Smooth muscle cell (in vitro differentiated cells): Measurements from ENCODE around the gene CMKLR1. TPM values are rescaled to one million over a fixed set of nuclear protein-coding genes. Genes with fewer than 3 reads are reported as not detected.

ENCODE experiments used
- DNase-seq: peaks from one replicate; lab custom pipeline; 2025; ENCODE audit not compliant: unreplicated experiment; lab: John Stamatoyannopoulos, UW
- H2AFZ ChIP-seq: fragments of 200-600 bp; sonication (generic); 2 replicates; pipeline ENCODE4 v1.6.0; 2016; ENCODE audit warnings: antibody characterized with exemption, low read depth, mild to moderate bottlenecking
- H3F3A ChIP-seq: fragments of 200-600 bp; sonication (generic); 2 replicates; pipeline ENCODE4 v1.6.0; 2017; ENCODE audit warnings: antibody characterized with exemption, low read depth
- H3K27ac ChIP-seq: fragments of 200-600 bp; sonication (generic); 2 replicates; pipeline ENCODE4 v1.5.1; 2016; ENCODE audit warnings: low read depth, mild to moderate bottlenecking
- H3K27me3 ChIP-seq: fragments of 200-600 bp; sonication (generic); 2 replicates; pipeline ENCODE4 v1.6.1; 2016; ENCODE audit warnings: low read depth, mild to moderate bottlenecking
- H3K36me3 ChIP-seq: fragments of 200-600 bp; sonication (generic); 2 replicates; pipeline ENCODE4 v1.5.1; 2016; ENCODE audit warnings: low read depth
- H3K4me1 ChIP-seq: fragments of 200-600 bp; sonication (generic); 2 replicates; pipeline ENCODE4 v1.5.1; 2016; ENCODE audit warnings: low read depth
- H3K4me2 ChIP-seq: fragments of 200-600 bp; sonication (generic); 2 replicates; pipeline ENCODE4 v1.6.0; 2016; ENCODE audit warnings: mild to moderate bottlenecking
- H3K4me3 ChIP-seq: fragments of 200-600 bp; sonication (generic); 2 replicates; pipeline ENCODE4 v1.5.1; 2016; ENCODE audit warnings: mild to moderate bottlenecking
- H3K79me2 ChIP-seq: fragments of 200-600 bp; sonication (generic); 2 replicates; pipeline ENCODE4 v1.6.0; 2016; ENCODE audit warnings: low read depth, mild to moderate bottlenecking
- H3K9ac ChIP-seq: fragments of 200-600 bp; sonication (generic); 2 replicates; pipeline ENCODE4 v1.6.0; 2016; ENCODE audit warnings: low read depth
- H3K9me3 ChIP-seq: fragments of 200-600 bp; sonication (generic); replicated peaks from 2 replicates; pipeline ENCODE4 v1.5.1; 2016; ENCODE audit warnings: low read depth
- H4K20me1 ChIP-seq: fragments of 200-600 bp; sonication (generic); 2 replicates; pipeline ENCODE4 v1.6.0; 2016; ENCODE audit warnings: low read depth
- CTCF ChIP-seq: fragments of 200-600 bp; sonication (generic); IDR thresholded peaks from 2 replicates; pipeline ENCODE4 v1.5.1; 2017; ENCODE audit warnings: borderline replicate concordance, mild to moderate bottlenecking, antibody characterized with exemption; ENCODE audit not compliant: insufficient read depth, poor library complexity, severe bottlenecking
- WGBS: methylation state at CpG from one replicate; pipeline ENCODE4 v1.1.7; 2016; ENCODE audit warnings: low lambda C conversion rate; 5-methylcytosine and 5-hydroxymethylcytosine counted together
- polyA plus RNA-seq: library from polyadenylated mRNA; unstranded; fragments of >200 nt; fragmentation: Nextera tagmentation; extraction: Ambion mirVana; gene quantifications from 2 replicates; pipeline ENCODE4 v1.2.1, GENCODE V29; 2016
- total RNA-seq: library from RNA; depleted of rRNA; stranded (reverse); fragments of >200 nt; gene quantifications from 2 replicates; pipeline ENCODE4 v1.2.3, GENCODE V29; 2014

CMKLR1 gene
- total and polyA plus RNA-seq, 2 experiments from 2014 or later: 179 to 294 TPM

- no peaks in the 10 kb centered on the region for H3K79me2 ChIP-seq
- H2AFZ ChIP-seq: no peak overlapping the region
- no peak for TF ChIP-seq CTCF
- H3K27me3 ChIP-seq: peaks cover 8% of the 10 kb centered on the region
- no peaks in the 10 kb centered on the region for H3F3A ChIP-seq
- no peak overlapping the region for H3K27ac ChIP-seq
- H3K9ac ChIP-seq: no peak overlapping the region
- H3K36me3 ChIP-seq: no peaks in the 10 kb centered on the region
- H3K4me1 ChIP-seq: no peaks in the 10 kb centered on the region
- WGBS: 91% methylated on average over 1 of the region's 1 CpG
- H3K4me3 ChIP-seq: no peak overlapping the region
- no peaks in the 10 kb centered on the region for H4K20me1 ChIP-seq
- H3K4me2 ChIP-seq: no peak overlapping the region
- H3K9me3 ChIP-seq: no peaks in the 10 kb centered on the region
- no peak for DNase-seq
Observed at GRCh38 chr12:108266131-108266530, 73.0 kb downstream of the CMKLR1 start.

GRCh38 chr12:108265505-108265904 is 73.6 kb downstream of the CMKLR1 start:
- Histone ChIP-seq H3K4me2 (no peak overlapping the region), H3K36me3 (no peaks in the 10 kb centered on the region), H3K9ac (no peak overlapping the region), H3K27ac (no peak overlapping the region), H3K4me3 (no peak overlapping the region), H3K9me3 (peaks cover 5% of the 10 kb centered on the region), H2AFZ (no peak overlapping the region), H3K79me2 (no peaks in the 10 kb centered on the region), H3K4me1 (no peaks in the 10 kb centered on the region), H3F3A (no peaks in the 10 kb centered on the region), H4K20me1 (no peaks in the 10 kb centered on the region), H3K27me3 (peaks cover 8% of the 10 kb centered on the region)
- DNase-seq: no peak
- no peak for TF ChIP-seq CTCF
- WGBS: 91% methylated on average over 1 of the region's 1 CpG

GRCh38 chr12:108260969-108261368 is 78.1 kb downstream of the CMKLR1 start:
- H3K9ac ChIP-seq: no peak overlapping the region
- peaks cover 5% of the 10 kb centered on the region for H3K9me3 ChIP-seq
- H3K4me1 ChIP-seq: no peaks in the 10 kb centered on the region
- no peak for DNase-seq
- no peak for TF ChIP-seq CTCF
- no peak overlapping the region for H3K27ac ChIP-seq
- H3K79me2 ChIP-seq: no peaks in the 10 kb centered on the region
- H3K4me2 ChIP-seq: no peak overlapping the region
- no peaks in the 10 kb centered on the region for H3F3A ChIP-seq
- no peaks in the 10 kb centered on the region for H4K20me1 ChIP-seq
- H3K36me3 ChIP-seq: no peaks in the 10 kb centered on the region
- no peak overlapping the region for H3K4me3 ChIP-seq
- H3K27me3 ChIP-seq: peaks cover 6% of the 10 kb centered on the region
- H2AFZ ChIP-seq: no peak overlapping the region

GRCh38 chr12:108260039-108260438 is 79.1 kb downstream of the CMKLR1 start:
- WGBS: 68% methylated on average over 3 of the region's 3 CpGs
- Histone ChIP-seq H2AFZ (no peak overlapping the region), H3K4me2 (no peak overlapping the region), H4K20me1 (no peaks in the 10 kb centered on the region), H3K4me3 (no peak overlapping the region), H3K79me2 (no peaks in the 10 kb centered on the region), H3K36me3 (no peaks in the 10 kb centered on the region), H3K4me1 (no peaks in the 10 kb centered on the region), H3K27me3 (no peaks in the 10 kb centered on the region), H3F3A (no peaks in the 10 kb centered on the region), H3K9ac (no peak overlapping the region), H3K9me3 (peaks cover 5% of the 10 kb centered on the region), H3K27ac (no peak overlapping the region)
- no peak for TF ChIP-seq CTCF
- no peak for DNase-seq
